HT1080 (cell line): Measurements from ENCODE around the gene NOS1AP. TPM values are rescaled to one million over a fixed set of nuclear protein-coding genes. Genes with fewer than 3 reads are reported as not detected.
A peak's percentile ranks its signal among the peaks of the same experiment; 100 is the strongest.
"Not testable (repeated sequence)": the region's sequence is repeated elsewhere in the genome, so short reads cannot be mapped to it uniquely, and the experiment has no call there.

ENCODE experiments used
- DNase-seq: peaks from one replicate; pipeline ENCODE4 v3.0.0-alpha.2; 2015; ENCODE audit warnings: low read depth
- polyA plus RNA-seq, 2 experiments: library from polyadenylated mRNA; depleted of rRNA; stranded (reverse); fragments of >200 nt; gene quantifications; 2 replicates each; pipeline ENCODE4 v1.2.3, GENCODE V29; 2015
- total RNA-seq: library from RNA; depleted of rRNA; stranded (reverse); fragments of >200 nt; shearing (Covaris generic); gene quantifications from 2 replicates; pipeline ENCODE4 v1.2.3, GENCODE V29; 2014; rRNA removed

Gene NOS1AP
- 0.37 and 1.8 TPM in 2 replicates for total RNA-seq
- 1.0 and 1.2 TPM in 2 replicates for polyA plus RNA-seq (2015; cell fraction: cytosol; rRNA removed)
- polyA plus RNA-seq (2015; cell fraction: nucleus; rRNA removed): 2.3 and 2.8 TPM in 2 replicates

GRCh38 chr1:162069334-162070093 lies at the start of gene NOS1AP:
NOS1AP (plus strand) TSS chr1:162069691; CDS start chr1:162070178, 487 bp downstream.
- DNase-seq: peak; percentile 57

- DNase-seq: no peak
These were observed 49.3 kb upstream of the NOS1AP start for GRCh38 chr1:162020150-162020549.

GRCh38 chr1:162021124-162021523 lies 48.4 kb upstream of the NOS1AP start:
- DNase-seq: no peak

- DNase-seq: no peak
These were observed 46.9 kb upstream of the NOS1AP start for GRCh38 chr1:162022626-162023025.

GRCh38 chr1:162023181-162023546 lies 46.3 kb upstream of the NOS1AP start:
- no peak for DNase-seq

GRCh38 chr1:162023547-162024501 lies 45.7 kb upstream of the NOS1AP start, which contains the start of gene OLFML2B:
OLFML2B (minus strand) TSS chr1:162023869; CDS start chr1:162023430, 439 bp downstream.
- peak; percentile 79 for DNase-seq

- no peak for DNase-seq
These were observed 44.0 kb upstream of the NOS1AP start for GRCh38 chr1:162025541-162025940.

- DNase-seq: peak; percentile 46
These were observed 42.6 kb upstream of the NOS1AP start for GRCh38 chr1:162026881-162027280.

- DNase-seq: peak; percentile 23
These were observed 40.8 kb upstream of the NOS1AP start for GRCh38 chr1:162028726-162029125.

- DNase-seq: no peak
These were observed 40.3 kb upstream of the NOS1AP start for GRCh38 chr1:162029157-162029556.

- peak; percentile 11 for DNase-seq
These were observed 38.7 kb upstream of the NOS1AP start for GRCh38 chr1:162030759-162031280.

- no peak for DNase-seq
These were observed 36.1 kb upstream of the NOS1AP start for GRCh38 chr1:162033428-162033827.

GRCh38 chr1:162035241-162035640 lies 34.2 kb upstream of the NOS1AP start:
- DNase-seq: peak; percentile 87

- DNase-seq: no peak
These were observed 33.3 kb upstream of the NOS1AP start for GRCh38 chr1:162036163-162036562.

- no peak for DNase-seq
These were observed 30.9 kb upstream of the NOS1AP start for GRCh38 chr1:162038624-162039023.

- DNase-seq: no peak
These were observed 29.5 kb upstream of the NOS1AP start for GRCh38 chr1:162040001-162040400.

GRCh38 chr1:162040657-162041056 lies 28.8 kb upstream of the NOS1AP start:
- DNase-seq: peak; percentile 28

- DNase-seq: no peak
These were observed 27.1 kb upstream of the NOS1AP start for GRCh38 chr1:162042361-162042760.

- no peak for DNase-seq
These were observed 22.6 kb upstream of the NOS1AP start for GRCh38 chr1:162046921-162047320.

GRCh38 chr1:162053949-162054348 lies 15.5 kb upstream of the NOS1AP start:
- not testable (repeated sequence) for DNase-seq

GRCh38 chr1:162055062-162055461 lies 14.4 kb upstream of the NOS1AP start:
- DNase-seq: peak; percentile 96

GRCh38 chr1:162056043-162056442 lies 13.4 kb upstream of the NOS1AP start:
- peak; percentile 74 for DNase-seq
